Activated CD4-positive, alpha-beta T cell treated with anti-CD3 and anti-CD28 coated beads, Interleukin-2, Interleukin-6, amounts not matched to agents 100 ng/mL and 50 ng/mL, durations not matched to agents 16 hours and 8 hours (primary cell): ENCODE measurements around the gene INTS3.
A peak's percentile ranks its signal among the peaks of the same experiment; 100 is the strongest.
"Not testable (repeated sequence)": the region's sequence is repeated elsewhere in the genome, so short reads cannot be mapped to it uniquely, and the experiment has no call there.

Source experiments
- DNase-seq: peaks from one replicate; pipeline ENCODE4 v3.0.0-alpha.2; 2020

The INTS3 gene

GRCh38 chr1:153778824-153779519, 51.1 kb downstream of the INTS3 start:
- no peak for DNase-seq

GRCh38 chr1:153779781-153780541, 52.1 kb downstream of the INTS3 start:
- no peak for DNase-seq

DNA sequence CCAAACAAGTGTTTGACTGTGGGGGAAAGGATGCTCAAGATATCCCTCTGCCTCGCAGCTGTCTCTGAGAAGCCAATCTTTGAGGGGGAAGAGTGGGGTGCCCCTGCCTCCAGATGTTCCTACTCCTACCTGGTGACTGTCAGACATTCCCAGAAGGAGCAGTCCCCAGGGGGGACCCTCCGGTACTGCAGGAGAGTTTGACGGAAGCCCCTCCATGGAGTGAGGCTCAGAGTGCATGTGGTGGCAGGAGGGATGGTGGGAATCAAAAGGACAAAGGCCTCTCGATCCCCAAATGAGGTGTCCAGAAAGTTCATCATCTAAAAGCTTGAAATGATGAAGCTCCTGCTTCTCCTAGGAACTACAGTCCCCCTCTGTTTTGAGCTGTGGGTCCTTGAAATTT, 52.7 kb downstream of the INTS3 start:
- DNase-seq = no peak

GRCh38 chr1:153782648-153783047, 54.8 kb downstream of the INTS3 start:
- DNase-seq = not testable (repeated sequence)

DNA sequence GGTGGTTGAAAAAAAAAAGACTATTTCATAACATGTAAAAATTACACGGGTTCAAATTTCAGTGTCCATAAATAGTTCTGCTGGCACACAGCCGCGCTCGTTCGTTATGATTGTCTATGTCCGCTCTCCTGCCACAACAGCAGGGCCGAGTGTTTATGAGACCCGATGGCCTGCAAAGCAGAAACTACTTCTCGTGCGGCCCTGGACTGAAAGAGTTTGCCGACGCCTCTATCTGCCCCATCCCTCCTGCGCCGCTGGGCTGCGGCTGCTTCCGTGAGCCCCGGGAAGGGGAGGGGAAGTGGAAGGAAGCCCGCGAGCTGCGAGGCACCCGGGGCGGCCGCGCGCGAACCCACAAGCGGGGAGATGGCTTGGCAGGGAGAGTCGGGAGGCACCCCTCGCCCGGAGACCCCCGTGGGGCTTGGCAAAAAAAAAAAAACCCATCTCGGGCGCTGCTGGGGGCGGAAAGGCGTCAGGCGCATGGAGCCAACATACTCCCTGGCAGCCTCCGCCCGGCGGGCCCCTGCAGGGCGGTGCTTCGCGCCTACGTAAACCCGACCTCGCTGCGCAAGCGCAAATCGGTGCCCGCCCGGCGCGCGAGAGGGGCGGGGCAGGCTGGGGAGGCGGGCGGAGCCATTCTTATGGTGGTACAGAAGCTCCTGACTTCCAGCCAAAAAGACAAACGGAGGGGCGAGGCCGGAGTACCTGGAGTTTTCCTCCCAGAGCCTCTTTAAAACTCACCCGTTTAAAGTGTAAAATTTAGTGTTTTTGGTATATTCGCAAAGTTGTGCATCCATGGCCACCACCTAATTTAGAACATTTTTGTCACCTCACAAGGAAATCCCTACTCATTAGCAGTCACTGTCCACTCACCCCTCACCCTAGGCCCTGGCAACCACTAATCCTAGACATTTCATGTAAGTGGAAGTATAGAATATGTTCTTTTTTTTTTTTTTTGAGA, 55.7 kb downstream of the INTS3 start:
- DNase-seq = peak; percentile 95

DNA sequence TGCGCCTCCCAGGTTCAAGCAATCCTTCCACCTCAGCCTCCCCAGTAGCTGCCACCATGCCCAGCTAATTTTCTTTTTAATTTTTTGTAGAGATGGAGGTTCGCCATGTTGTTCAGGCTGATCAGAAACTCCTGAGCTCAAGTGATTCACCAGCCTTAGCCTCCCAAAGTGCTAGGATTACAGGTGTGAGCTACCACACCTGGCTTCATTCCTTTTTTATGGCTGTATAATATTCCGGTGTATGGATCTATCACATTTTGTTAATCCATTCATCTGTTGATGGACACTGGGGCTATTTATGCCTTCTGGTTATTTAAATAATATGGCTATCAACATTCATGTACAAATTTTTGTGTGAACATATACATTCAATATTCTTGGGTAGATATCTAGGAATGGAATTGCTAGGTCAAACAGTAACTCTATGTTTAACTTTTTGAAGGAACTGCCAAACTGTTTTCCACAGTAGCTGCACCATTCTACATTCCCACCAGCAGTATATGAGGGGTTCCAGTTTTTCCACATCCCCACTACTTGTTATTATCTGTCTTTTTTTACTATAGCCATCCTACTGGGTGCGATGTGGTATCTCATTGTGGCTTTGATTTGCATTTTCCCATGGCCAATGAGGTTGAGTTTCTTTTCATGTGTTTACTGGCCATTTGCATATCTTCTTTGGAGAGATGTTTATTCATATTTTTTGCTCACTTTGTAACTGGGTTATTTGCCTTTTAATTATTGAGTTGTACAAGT, 58.4 kb downstream of the INTS3 start:
- DNase-seq = no peak

DNA sequence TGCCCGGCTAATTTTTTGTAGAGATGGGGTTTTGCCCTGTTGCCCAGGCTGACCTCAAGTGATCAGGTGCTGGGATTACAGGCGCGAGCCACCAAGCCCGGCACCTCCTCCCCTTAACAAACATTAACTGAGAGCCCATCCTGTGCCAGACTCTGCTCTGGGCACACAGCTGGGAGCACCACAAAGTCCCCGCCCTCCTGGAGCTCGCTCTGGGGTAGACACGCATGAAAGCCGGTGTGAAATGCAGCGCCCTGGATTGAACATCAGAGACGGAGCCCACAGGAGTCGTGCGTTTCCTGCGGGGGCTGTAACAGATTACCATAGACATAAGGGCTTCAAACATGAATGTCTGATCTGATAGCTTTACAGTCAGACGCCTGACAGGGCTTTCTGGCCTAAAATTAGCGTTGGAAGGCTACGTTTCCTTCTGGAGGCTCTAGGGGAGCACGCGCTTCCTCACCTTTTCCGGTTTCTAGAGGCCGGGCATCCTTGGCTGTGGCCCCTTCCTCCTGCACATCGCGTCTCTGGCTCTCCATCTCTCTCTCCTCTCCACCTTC, 61.7 kb downstream of the INTS3 start:
- peak; percentile 23 for DNase-seq

DNA sequence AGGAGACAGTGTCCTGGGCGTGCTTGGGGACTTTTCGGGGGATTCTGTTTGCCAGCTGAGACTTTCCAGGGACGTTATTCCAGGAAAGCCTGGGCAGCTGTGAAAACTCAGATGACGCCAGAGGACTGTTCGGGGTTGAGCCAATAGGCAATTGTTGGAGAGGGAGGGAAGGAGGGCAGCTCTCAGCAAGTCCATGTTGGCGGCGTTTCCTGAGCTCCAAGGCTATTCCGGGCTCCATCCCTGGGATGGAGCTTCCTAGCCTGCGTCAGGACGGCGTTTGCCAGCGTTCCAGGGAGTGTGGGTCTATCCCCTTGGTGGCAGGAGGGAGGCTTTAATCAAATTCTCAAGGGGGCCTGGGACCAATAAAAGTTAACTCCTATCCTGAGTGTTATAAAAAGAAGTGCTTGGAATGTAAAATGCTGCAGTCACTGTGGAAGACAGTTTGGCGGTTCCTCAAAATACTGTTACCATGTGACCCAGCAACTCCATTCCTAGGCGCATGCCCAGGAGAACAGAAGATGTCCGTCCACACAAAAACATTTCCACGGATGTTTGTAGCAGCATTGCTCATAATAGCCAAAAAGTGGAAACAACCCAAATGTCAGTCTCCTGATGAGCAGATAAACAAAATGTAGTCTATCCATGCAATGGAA, 62.6 kb downstream of the INTS3 start:
- no peak for DNase-seq

- peak; percentile 72 for DNase-seq
Observed at GRCh38 chr1:153790966-153791647, 63.3 kb downstream of the INTS3 start.

DNA sequence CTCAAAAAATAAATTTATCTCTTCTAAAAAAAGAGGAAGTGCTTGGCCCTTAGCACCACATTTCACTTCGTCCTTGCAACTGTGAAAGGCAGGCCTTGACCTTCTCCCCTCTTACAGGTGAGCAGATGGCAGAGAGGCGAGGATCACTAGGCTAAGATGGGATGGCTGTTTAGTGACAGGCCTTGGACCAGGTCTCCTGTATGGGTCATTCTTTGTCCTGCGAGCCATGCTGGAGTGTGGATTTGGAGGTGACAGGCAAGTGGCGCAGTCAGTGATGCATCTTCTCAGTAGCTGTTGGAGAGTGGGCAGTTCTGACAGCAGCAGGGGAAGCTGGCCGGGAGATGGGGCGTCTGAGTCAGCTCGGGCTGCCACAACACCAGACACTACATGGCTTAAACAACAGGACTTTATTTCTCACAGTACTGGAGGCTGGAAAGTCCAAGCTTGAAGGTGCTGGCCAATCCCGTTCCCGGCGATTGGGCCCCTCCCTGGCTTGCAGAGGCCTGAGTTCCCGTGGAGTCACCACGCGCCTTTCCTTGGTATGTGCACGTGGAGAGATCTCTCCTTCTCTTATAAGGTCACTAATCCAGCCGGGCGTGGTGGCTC, 63.9 kb downstream of the INTS3 start:
- DNase-seq = no peak

- no peak for DNase-seq
Observed at GRCh38 chr1:153792631-153793041, 64.8 kb downstream of the INTS3 start.

- DNase-seq = no peak
Observed at GRCh38 chr1:153793261-153793972, 65.6 kb downstream of the INTS3 start.

DNA sequence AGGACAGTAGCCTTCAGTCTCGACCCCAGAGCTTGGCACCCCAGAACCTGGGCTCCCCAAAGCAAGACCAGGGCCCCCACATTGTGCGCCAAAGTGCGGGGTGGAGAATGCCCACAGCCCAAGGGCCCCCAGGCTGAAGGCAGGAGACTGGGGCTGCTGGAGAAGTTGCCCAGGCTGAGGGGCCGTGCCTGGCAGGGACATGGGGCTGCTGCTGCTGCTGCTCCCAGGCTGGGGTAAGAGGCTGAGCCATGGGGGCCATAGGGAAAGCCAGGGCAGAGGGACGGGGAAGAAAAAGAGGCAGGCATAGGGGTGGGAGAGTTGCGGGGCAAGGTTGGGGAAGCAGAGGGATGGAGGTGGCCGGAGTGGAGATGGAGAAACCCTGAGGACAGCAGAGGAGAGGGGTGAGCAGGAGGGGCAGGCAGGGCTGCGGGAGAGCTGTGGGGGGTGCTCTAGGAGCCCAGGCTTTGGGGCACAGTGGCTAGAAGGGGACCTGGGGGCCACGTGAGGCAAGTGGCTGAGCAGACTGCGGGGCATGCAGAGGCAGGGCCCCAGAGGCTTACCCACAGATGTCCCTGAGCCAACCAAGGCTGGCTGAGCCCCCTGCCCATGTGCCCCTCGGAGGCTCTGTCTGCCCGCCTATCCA, 66.2 kb downstream of the INTS3 start:
- no peak for DNase-seq

DNA sequence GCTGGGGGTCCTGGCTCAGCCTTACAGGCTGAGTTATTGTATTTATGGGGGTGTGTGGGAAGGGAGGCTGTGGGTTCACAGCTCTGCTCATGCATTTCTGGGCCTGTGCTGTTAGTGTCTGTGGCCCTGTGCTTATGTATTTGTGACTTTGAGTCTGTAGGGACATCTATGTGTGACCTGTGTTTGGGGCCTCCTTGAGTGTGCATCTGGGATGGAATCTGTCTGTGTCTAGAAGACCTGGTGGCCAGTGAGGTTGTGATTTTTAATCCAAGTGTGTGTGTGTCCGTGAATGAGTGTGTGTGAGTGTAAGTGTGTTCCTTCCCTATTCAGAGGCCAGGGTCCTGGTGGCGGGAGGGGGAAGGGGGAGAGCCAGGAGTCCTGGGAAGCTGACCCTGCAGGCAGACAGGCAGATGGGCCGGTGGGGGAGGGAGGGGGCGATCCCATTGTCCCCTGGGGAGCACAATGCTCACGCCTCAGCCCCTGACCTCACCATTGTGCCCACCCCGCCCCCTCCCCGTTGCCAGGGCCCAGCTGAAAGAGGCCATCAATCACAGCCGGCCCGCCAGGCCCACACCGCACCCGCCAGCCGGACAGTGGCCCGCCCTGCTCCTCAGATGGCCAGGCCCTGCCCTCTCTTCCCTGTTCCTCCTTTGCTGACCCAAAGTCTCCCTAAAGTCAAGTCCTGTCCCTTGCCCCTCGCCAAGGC, 66.9 kb downstream of the INTS3 start:
- DNase-seq = no peak

- no peak for DNase-seq
Observed at GRCh38 chr1:153795330-153795837, 67.5 kb downstream of the INTS3 start.

- no peak for DNase-seq
Observed at GRCh38 chr1:153795934-153796785, 68.3 kb downstream of the INTS3 start.
